Measurements from ENCODE around the gene ACBD3. TPM values are rescaled to one million over a fixed set of nuclear protein-coding genes. Genes with fewer than 3 reads are reported as not detected.

Gene ACBD3
- total RNA-seq, 1 donor from 2014 or later = 47.4 TPM

DNA sequence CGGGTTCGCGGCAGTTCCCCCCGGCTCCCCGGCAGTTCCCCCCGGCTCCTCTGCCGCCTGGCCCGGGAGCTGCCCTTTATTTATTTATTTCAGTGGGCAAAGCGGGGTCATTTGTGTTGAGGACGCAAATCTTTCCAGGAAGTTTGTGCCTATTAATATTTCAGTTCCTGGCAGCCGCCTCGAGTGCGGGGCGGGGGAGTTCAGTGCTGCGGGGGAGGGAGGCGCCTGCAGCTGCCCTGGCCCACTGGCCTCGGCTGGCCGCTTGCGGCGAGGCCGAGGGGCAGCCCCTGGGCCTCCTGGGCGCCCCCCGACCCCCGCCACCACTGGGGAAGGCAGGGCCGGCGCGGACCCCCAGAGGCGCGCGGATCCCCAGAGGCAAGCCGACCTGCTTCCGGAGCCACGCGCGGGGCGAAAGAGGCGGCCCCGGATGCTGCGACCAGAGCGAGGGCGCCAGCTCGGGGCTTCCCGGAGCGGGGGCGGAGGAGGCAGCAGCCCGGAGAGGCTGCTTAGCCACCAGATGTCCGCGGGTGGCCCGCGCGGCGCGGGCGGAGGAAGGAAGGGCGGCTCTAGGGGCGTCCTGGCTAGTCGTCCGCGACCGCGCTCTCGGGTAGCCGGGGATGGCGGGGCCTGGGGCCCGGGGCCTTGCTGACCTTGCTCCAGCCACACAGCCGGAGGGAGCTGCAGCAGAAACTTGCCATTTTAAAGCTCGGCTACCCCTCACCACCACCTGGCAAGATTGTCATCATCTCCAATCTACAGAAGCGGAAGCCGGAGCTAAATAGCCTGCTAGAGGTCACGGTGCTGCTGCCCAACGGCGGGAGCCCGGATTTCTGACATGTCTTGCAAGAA is 76.1 kb downstream of the ACBD3 start:
- peak; percentile 49 for DNase-seq

- peak; percentile 79 for DNase-seq
Observed at GRCh38 chr1:226109829-226110248, 76.7 kb downstream of the ACBD3 start.

GRCh38 chr1:226108935-226109828 is 77.4 kb downstream of the ACBD3 start:
- DNase-seq = no peak

DNA sequence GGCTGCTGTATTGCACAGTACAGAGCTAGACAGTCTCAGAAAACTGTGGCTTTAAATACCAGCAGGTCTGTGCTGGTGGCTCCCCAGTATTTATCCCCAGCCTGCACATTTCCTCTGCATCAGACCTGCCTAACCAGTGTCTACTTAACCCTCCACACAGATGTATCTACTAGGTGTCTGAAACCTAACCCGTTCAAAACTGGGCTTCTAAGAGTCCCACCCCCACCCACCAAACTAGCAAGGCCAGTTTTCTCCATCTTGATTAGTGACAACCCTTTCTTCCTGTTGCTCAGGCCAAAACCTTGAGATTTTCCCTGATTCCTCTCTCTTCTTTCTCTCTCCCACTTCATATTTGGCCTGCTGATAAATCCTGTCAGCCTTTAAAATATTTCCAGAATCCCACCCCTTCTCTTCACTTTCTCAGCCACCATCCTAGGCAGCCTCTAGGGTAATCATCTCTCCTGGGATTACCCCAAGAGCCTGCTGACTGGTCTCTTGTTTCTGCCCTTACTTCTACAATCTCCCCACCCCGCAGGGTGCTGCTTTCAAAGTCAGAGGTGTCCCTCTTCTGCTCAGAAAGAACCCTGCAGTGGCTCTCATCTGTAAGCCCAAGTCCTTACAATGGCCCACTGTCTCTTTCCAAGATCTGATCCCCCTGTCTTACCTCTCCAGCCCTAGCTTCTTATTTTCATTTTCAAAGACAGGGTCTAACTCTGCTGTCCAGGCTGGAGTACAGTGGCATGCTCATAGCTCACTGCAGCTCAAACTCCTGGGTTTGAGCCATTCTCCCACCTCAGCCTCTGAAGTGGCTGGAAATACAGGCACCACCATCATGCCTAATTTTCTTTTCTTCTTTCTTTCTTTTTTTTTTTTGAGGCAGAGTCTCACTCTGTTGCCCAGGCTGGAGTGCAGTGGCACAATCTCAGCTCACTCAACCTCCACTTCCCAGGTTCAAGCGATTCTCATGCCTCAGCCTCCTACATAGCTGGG is 78.8 kb downstream of the ACBD3 start:
- no peak for DNase-seq

GRCh38 chr1:226104671-226105121 is 81.8 kb downstream of the ACBD3 start:
- DNase-seq = no peak

DNA sequence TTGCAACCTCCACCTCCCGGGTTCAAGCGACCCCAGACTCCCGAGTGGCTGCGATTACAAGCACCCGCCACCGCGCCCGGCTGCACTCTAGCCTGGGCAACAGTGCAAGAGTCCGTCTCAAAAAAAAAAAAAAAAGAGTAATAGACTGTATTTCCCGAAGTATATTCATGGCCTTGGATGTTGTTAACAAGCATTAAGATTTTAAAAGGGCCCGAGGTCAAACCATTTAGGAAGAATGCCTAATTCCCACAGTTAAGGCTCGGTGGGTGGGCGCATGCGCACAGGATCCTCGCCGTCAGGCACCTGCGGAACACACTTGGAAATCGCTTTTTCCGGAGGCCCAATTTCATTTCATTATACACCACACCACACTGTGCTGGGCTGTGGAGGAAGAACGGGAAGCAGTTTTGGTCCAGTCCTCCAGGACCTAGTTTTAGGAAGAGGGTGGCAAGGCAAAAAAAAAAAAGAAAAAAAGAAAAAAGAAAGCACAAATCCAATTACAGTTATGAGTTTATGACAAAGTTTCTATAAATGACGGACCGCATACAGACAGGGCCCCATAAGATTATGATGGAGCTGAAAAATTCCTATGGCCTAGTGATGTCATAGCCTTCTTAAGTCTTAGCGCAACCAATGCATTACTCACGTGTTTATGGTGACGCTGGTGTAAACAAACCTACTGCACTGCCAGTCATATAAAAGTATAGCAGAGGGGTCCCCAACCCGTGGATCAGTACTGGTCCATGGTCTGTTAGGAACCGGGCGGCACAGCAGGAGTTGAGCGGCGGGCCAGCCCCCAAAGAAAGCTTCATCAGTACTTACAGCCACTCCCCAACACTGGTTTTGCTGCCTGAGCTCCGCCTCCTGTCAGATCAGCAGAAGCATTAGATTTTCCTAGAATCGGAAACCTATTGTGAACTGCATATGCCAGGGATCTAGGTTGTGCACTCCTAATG is 85.8 kb downstream of the ACBD3 start:
- DNase-seq = no peak

- no peak for DNase-seq
Observed at GRCh38 chr1:226098870-226099835, 87.4 kb downstream of the ACBD3 start.

- no peak for DNase-seq
Observed at GRCh38 chr1:226097866-226098625, 88.5 kb downstream of the ACBD3 start.

- DNase-seq = no peak
Observed at GRCh38 chr1:226095286-226095685, 91.3 kb downstream of the ACBD3 start.

Small RNAs within 50 kb of the gene (small RNA-seq; reads per million reads assigned to genes)
- not detected for gene AL512343.1

Other genes starting within 250 kb of the ACBD3 start
- gene LEFTY2, start 245.5 kb downstream of the ACBD3 start, total RNA-seq = 0.47 TPM
- gene SDE2, start 187.4 kb downstream of the ACBD3 start, total RNA-seq = 43.4 TPM
- 371 TPM for gene H3-3A, start 124.0 kb downstream of the ACBD3 start, total RNA-seq
- not detected for gene MIXL1, start 36.9 kb upstream of the ACBD3 start, total RNA-seq
- gene LIN9, start 122.4 kb upstream of the ACBD3 start, total RNA-seq = 20.1 TPM
- 104 TPM for gene PARP1, start 221.4 kb upstream of the ACBD3 start, total RNA-seq